Mononuclear cell (primary cell): ENCODE results near the gene NANOS2. TPM values are rescaled to one million over a fixed set of nuclear protein-coding genes. Genes with fewer than 3 reads are reported as not detected.

Experiments used
- total RNA-seq: library from RNA; depleted of rRNA; stranded (reverse); fragments of >200 nt; gene quantifications from one replicate; pipeline ENCODE4 v1.2.3, GENCODE V29; 2012

Gene NANOS2
- total RNA-seq, 1 donor = not detected

Other genes starting within 250 kb of the NANOS2 start
- 1.2 TPM for gene GIPR, start 246.6 kb downstream of the NANOS2 start, total RNA-seq
- 158 TPM for gene SNRPD2, start 222.8 kb downstream of the NANOS2 start, total RNA-seq
- 2.5 TPM for gene QPCTL, start 222.1 kb downstream of the NANOS2 start, total RNA-seq
- gene FBXO46, start 183.9 kb downstream of the NANOS2 start, total RNA-seq = 8.0 TPM
- not detected for gene MEIOSIN, start 181.3 kb downstream of the NANOS2 start, total RNA-seq
- gene SIX5, start 145.5 kb downstream of the NANOS2 start, total RNA-seq = under 0.01 TPM
- 5.8 TPM for gene DMPK, start 132.3 kb downstream of the NANOS2 start, total RNA-seq
- gene DMWD, start 121.9 kb downstream of the NANOS2 start, total RNA-seq = 15.2 TPM
- gene RSPH6A, start 99.5 kb downstream of the NANOS2 start, total RNA-seq = 0.10 TPM
- gene SYMPK, start 51.6 kb downstream of the NANOS2 start, total RNA-seq = 27.2 TPM
- not detected for gene FOXA3, start 50.5 kb downstream of the NANOS2 start, total RNA-seq
- gene IRF2BP1, start 28.6 kb downstream of the NANOS2 start, total RNA-seq = 17.3 TPM
- 1.3 TPM for gene MYPOP, start 12.2 kb downstream of the NANOS2 start, total RNA-seq
- gene NOVA2, start 59.1 kb upstream of the NANOS2 start, total RNA-seq = under 0.01 TPM
- gene CCDC61, start 80.7 kb upstream of the NANOS2 start, total RNA-seq = 0.94 TPM
- gene PGLYRP1, start 108.3 kb upstream of the NANOS2 start, total RNA-seq = not detected
- gene IGFL4, start 126.2 kb upstream of the NANOS2 start, total RNA-seq = 0.10 TPM
- not detected for gene IGFL3, start 209.9 kb upstream of the NANOS2 start, total RNA-seq
- gene IGFL2, start 233.5 kb upstream of the NANOS2 start, total RNA-seq = not detected